GM20000 (cell line): Measurements from ENCODE around the gene ROBO2.

ENCODE experiments used
- DNase-seq: peaks from one replicate; pipeline ENCODE4 v3.0.0; 2012; ENCODE audit warnings: low spot score
- TF ChIP-seq, protein P1 (sequence below): IDR thresholded peaks from 2 replicates; pipeline ENCODE4 v1.5.1; 2012; ENCODE audit warnings: mild to moderate bottlenecking, control low read depth; ENCODE audit errors: extremely low read depth, missing control alignments

The ROBO2 gene

DNA sequence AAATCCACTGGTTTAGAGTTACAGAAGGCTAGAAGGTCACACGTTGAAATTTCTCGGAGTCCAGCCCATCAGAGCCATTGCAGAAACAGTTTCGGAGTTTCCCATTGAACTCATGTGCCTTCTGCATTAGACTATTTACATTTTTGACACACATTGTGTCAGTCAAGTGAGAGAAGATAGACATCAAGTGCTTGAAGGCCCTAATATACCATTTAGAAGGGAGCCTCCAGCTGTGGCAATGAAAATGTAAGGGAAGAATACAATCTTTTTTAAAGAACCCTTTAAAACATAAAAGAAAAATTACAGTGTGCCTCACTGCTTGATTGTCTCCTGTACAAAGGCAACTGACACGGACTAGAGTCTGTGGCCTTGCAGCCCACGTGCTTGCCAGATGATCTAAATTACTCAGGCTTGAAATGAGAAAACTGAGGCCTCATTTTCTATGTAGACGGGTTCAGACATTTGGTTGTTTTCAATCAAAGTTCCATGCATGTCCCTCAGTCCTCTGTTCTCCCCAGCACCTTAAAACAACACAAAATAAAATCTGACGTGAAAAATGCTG is 650.5 kb downstream of the ROBO2 start:
- no peak for DNase-seq

GRCh38 chr3:77693147-77693546 is 653.2 kb downstream of the ROBO2 start:
- DNase-seq = no peak
- TF ChIP-seq, protein P1, sequence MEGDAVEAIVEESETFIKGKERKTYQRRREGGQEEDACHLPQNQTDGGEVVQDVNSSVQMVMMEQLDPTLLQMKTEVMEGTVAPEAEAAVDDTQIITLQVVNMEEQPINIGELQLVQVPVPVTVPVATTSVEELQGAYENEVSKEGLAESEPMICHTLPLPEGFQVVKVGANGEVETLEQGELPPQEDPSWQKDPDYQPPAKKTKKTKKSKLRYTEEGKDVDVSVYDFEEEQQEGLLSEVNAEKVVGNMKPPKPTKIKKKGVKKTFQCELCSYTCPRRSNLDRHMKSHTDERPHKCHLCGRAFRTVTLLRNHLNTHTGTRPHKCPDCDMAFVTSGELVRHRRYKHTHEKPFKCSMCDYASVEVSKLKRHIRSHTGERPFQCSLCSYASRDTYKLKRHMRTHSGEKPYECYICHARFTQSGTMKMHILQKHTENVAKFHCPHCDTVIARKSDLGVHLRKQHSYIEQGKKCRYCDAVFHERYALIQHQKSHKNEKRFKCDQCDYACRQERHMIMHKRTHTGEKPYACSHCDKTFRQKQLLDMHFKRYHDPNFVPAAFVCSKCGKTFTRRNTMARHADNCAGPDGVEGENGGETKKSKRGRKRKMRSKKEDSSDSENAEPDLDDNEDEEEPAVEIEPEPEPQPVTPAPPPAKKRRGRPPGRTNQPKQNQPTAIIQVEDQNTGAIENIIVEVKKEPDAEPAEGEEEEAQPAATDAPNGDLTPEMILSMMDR = no peak

More for the DNA sequence above, 650.5 kb downstream of the ROBO2 start:
- TF ChIP-seq, protein P1 = no peak

- TF ChIP-seq, protein P1 = no peak
- DNase-seq = no peak
Observed at GRCh38 chr3:77699125-77699691, 659.3 kb downstream of the ROBO2 start.
